ENCODE results near the gene KHDRBS2. TPM values are rescaled to one million over a fixed set of nuclear protein-coding genes. Genes with fewer than 3 reads are reported as not detected.

Gene KHDRBS2
- total and polyA plus RNA-seq, 2 experiments from 2014 or later, result 5.4 to 11.7 TPM

DNA sequence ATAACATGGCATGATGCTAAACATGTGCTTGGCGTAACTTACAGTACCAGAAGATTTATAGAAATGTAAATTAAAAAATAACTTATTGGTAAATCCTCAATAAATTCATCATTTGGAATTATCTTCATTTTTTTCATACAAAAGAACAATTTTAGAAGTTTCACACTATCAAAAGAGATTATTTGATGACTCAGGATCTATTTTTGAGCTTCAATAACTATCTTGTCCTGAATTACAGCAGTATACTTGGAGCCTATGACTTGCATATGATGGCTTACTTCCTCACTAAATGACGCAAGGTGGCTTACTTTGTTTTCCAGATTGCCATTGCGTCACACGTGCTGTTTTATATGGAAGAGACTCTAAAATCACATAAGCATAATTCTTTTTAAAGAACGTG lies 49.2 kb downstream of the KHDRBS2 start (continued):
- TF ChIP-seq ZNF462 (CRISPR knock-in tag; IDR thresholded peaks at IDR 0.05), result no peak
- no peak for TF ChIP-seq ZNF114 (CRISPR knock-in tag; IDR thresholded peaks at IDR 0.05)
- TF ChIP-seq EZH2phosphoT487 (IDR thresholded peaks at IDR 0.05; ENCODE audit: unreplicated experiment), result no peak
- TF ChIP-seq STAT1 (IDR thresholded peaks at IDR 0.05; ENCODE audit: unreplicated experiment), result no peak
- no peak for TF ChIP-seq ETS1 (IDR thresholded peaks at IDR 0.05)
- no peak for TF ChIP-seq CREB1 (CRISPR knock-in tag; IDR thresholded peaks at IDR 0.05; ENCODE audit: low read depth)
- TF ChIP-seq EZH2 (IDR thresholded peaks at IDR 0.05; ENCODE audit: low read depth, unreplicated experiment), result no peak
- no peak for TF ChIP-seq NANOG (IDR thresholded peaks at IDR 0.05; ENCODE audit: borderline replicate concordance)
- no peak for TF ChIP-seq JUNB (IDR thresholded peaks at IDR 0.05; ENCODE audit: unreplicated experiment)

DNA sequence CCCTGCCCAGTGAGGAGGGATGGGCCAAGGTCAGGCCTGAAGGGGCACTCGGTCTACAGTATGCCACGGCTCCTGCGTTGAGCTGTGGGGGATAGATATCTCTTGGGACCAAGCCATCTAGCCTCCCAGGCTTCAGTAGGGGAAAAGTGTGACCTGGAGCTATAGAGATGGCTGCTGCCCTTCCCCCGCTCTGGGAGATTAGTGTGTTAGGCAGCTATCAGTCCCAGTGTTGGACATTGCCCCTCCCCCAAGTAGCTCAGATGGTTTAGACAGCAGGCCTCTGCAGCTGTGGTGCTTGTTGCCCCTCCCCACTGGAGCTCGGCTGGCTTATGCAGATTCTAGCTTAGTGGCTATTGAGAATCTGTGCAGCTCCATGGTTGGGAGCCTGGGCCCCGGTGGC lies 56.8 kb downstream of the KHDRBS2 start:
- peaks cover 4% of the 10 kb centered on the region; the same call in 2 of the 3 replicates for H3K36me3 Mint-ChIP-seq (ENCODE audit: low read depth)
- H3K9me3 Mint-ChIP-seq, result peaks cover 34% of the 10 kb centered on the region
- Histone ChIP-seq H3K36me3 (ENCODE audit: insufficient read depth) (no peaks in the 10 kb centered on the region), H3K4me2 (no peak overlapping the region), H2AFZ (no peak overlapping the region), H3K27me3 (ENCODE audit: insufficient read depth) (no peaks in the 10 kb centered on the region), H3K79me2 (replicated peaks; ENCODE audit: insufficient read depth) (no peaks in the 10 kb centered on the region), H4K20me1 (replicated peaks; ENCODE audit: insufficient read depth) (no peaks in the 10 kb centered on the region), H3K4me3 (no peak overlapping the region), H3K9me2 (ENCODE audit: insufficient read depth) (no peaks in the 10 kb centered on the region), H3K4me1 (ENCODE audit: insufficient read depth) (no peaks in the 10 kb centered on the region), H3F3A (replicated peaks; ENCODE audit: low read depth) (no peaks in the 10 kb centered on the region), H3K27ac (ENCODE audit: low read depth) (no peak overlapping the region)
- DNase-seq (ENCODE audit: low spot score) (no peak), ATAC-seq (no peak)
- no peak overlapping the region for H3K4me3 Mint-ChIP-seq
- H3K27me3 Mint-ChIP-seq (ENCODE audit: insufficient read depth, low read depth, poor library complexity), result peaks cover 4% of the 10 kb centered on the region
- no peak overlapping the region for H3K27ac Mint-ChIP-seq
- no peaks in the 10 kb centered on the region; the same call in 2 of the 3 replicates for H3K4me1 Mint-ChIP-seq
- TF ChIP-seq ETS1 (IDR thresholded peaks at IDR 0.05) (no peak), CTCF (conservative IDR thresholded peaks at IDR 0.05; ENCODE audit: low read depth in 2 of 2) (no peak), JUNB (IDR thresholded peaks at IDR 0.05; ENCODE audit: unreplicated experiment) (no peak), POLR2AphosphoS5 (IDR thresholded peaks at IDR 0.05; ENCODE audit: low read depth) (no peak), STAT1 (IDR thresholded peaks at IDR 0.05; ENCODE audit: unreplicated experiment) (no peak), EZH2phosphoT487 (IDR thresholded peaks at IDR 0.05; ENCODE audit: unreplicated experiment) (no peak), ZNF331 (CRISPR knock-in tag; IDR thresholded peaks at IDR 0.05; ENCODE audit: low read depth) (no peak)

Data from GM23338 (cell line).